Common myeloid progenitor, CD34-positive (primary cell): ENCODE measurements around the gene PRMT3.
A peak's percentile ranks its signal among the peaks of the same experiment; 100 is the strongest.

Experiments
- CTCF ChIA-PET: fragments of 350-600 bp; sonication (Branson Sonifier 250); formaldehyde crosslinking; loops from one replicate; lab custom pipeline; 2021; ENCODE audit warnings: antibody characterized with exemption; lab: Charles Lee
- POLR2A ChIA-PET: fragments of 350-600 bp; sonication (Branson Sonifier 250); formaldehyde crosslinking; loops from one replicate; lab custom pipeline; 2021; ENCODE audit warnings: antibody characterized with exemption; lab: Charles Lee
- DNase-seq, 3 donors: peaks; one replicate each; pipeline versions ENCODE4 v3.0.0 to v3.0.0-alpha.2; 2013
- H3K27ac ChIP-seq, 2 experiments: 1 replicate in 1 of 2; 2 replicates in 1 of 2; pipeline ENCODE4 v1.7.0; 2013; ENCODE audit warnings: inconsistent platforms in 2 of 2, low read length in 2 of 2, mild to moderate bottlenecking in 2 of 2, low read depth in 1 of 2, moderate library complexity in 1 of 2; ENCODE audit not compliant: severe bottlenecking in 2 of 2, insufficient read depth in 1 of 2, poor library complexity in 1 of 2
- H3K27me3 ChIP-seq, 5 experiments: replicated peaks in 2 of 5; 1 replicate in 3 of 5; 2 replicates in 2 of 5; pipeline versions ENCODE4 v1.6.1 to v1.7.0; 2013; ENCODE audit warnings: low read length in 4 of 5, mild to moderate bottlenecking in 2 of 5, moderate library complexity in 2 of 5, inconsistent platforms in 1 of 5; ENCODE audit not compliant: insufficient read depth in 5 of 5, control insufficient read depth in 4 of 5
- H3K36me3 ChIP-seq, 4 experiments: 1 replicate in 2 of 4; 2 replicates in 2 of 4; pipeline versions ENCODE4 v1.6.1 to v1.7.0; 2013; ENCODE audit warnings: low read length in 3 of 4, control low read depth in 1 of 4, mild to moderate bottlenecking in 1 of 4; ENCODE audit not compliant: control insufficient read depth in 4 of 4, insufficient read depth in 4 of 4
- H3K4me1 ChIP-seq, 4 experiments: 1 replicate in 3 of 4; 2 replicates in 1 of 4; pipeline versions ENCODE4 v1.6.1 to v1.7.1; 2013; ENCODE audit warnings: low read length in 3 of 4, mild to moderate bottlenecking in 3 of 4, control low read depth in 1 of 4, inconsistent platforms in 1 of 4, moderate library complexity in 1 of 4; ENCODE audit not compliant: control insufficient read depth in 4 of 4, insufficient read depth in 4 of 4; ENCODE audit errors: control extremely low read depth in 1 of 4
- H3K4me3 ChIP-seq, 7 experiments: 1 replicate in 4 of 7; 2 replicates in 3 of 7; pipeline versions ENCODE4 v1.5.1 to v1.7.0; 2013; ENCODE audit warnings: mild to moderate bottlenecking in 7 of 7, low read length in 6 of 7, moderate library complexity in 6 of 7, inconsistent platforms in 2 of 7, low read depth in 2 of 7, control low read depth in 1 of 7; ENCODE audit not compliant: insufficient read depth in 4 of 7, control insufficient read depth in 1 of 7; ENCODE audit errors: extremely low read depth in 1 of 7
- H3K9me3 ChIP-seq, 5 experiments: 1 replicate in 4 of 5; 2 replicates in 1 of 5; pipeline versions ENCODE4 v1.6.1 to v1.7.1; 2013; ENCODE audit warnings: low read length in 4 of 5, mild to moderate bottlenecking in 2 of 5, inconsistent platforms in 1 of 5, low read depth in 1 of 5, moderate library complexity in 1 of 5; ENCODE audit not compliant: control insufficient read depth in 4 of 5, insufficient read depth in 2 of 5; ENCODE audit errors: control extremely low read depth in 1 of 5
- WGBS: methylation state at CpG from one replicate; pipeline ENCODE4 v1.1.5; 2013; ENCODE audit not compliant: insufficient coverage; 5-methylcytosine and 5-hydroxymethylcytosine counted together

Gene PRMT3

GRCh38 chr11:20451568-20451967 lies 64.1 kb downstream of the PRMT3 start:
- H3K36me3 ChIP-seq = peaks cover 2 to 13% (median 9%) of the 10 kb centered on the region in 4 experiments
- no peak overlapping the region for H3K27ac ChIP-seq
- peaks cover 5 to 13% (median 9%) of the 10 kb centered on the region in 4 experiments for H3K4me1 ChIP-seq
- no peaks in the 10 kb centered on the region for H3K9me3 ChIP-seq
- H3K27me3 ChIP-seq = no peaks in the 10 kb centered on the region
- WGBS = no CpG with 5 or more reads among the region's 2 CpGs
- H3K4me3 ChIP-seq = peak overlapping the region in 2 of 7 experiments; percentile 33 to 50
- ChIA-PET POLR2A (no interaction called here), CTCF (no interaction called here)
- peak in 1 of 3 donors; percentile 24 for DNase-seq

- POLR2A ChIA-PET = interaction anchor here (0.6 kb wide), 1 partner anchor 159 kb away, joined by 3 read pairs; no protein-coding TSS in a partner anchor
These were observed 65.1 kb downstream of the PRMT3 start for GRCh38 chr11:20452585-20452984.

DNA sequence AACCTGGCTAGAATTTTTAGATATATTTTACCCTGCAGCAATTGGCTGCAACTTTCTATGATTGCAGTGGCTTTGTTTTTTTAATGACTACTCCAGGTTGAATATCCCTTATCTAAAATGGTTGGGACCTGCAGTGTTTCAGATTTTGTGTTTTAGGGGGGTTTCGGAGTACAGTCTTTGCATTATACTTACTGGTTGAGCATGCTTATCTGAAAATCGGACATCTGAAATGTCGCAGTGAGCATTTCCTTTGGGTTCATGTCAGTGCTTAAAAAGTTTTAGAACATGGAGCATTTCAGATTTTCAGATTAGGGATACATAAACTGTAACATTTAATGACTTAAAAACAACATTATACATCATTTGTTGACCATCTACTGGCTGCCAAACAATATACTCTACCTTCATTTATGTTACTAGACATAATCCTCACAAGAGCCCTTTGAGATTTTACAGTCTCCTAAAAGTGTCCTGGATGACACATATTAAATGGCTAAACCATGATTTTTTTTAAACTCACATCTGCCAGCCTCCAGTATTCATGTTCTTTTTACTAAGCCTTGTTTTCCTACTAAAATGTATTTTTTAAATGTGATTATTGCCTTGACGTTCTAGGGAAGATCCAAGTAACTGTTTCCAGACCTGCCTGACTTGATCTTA lies 66.3 kb downstream of the PRMT3 start:
- Histone ChIP-seq H3K27me3 (no peaks in the 10 kb centered on the region), H3K4me3 (no peak overlapping the region), H3K36me3 (peaks cover 5 to 18% (median 11%) of the 10 kb centered on the region in 4 experiments), H3K27ac (no peak overlapping the region), H3K9me3 (no peaks in the 10 kb centered on the region), H3K4me1 (peaks cover 5 to 13% (median 9%) of the 10 kb centered on the region in 4 experiments)
- WGBS = 92% methylated on average over 2 of the region's 4 CpGs
- ChIA-PET POLR2A (no interaction called here), CTCF (interaction anchor here (1.0 kb wide), 1 partner anchor 10 kb away, joined by 4 read pairs; no protein-coding TSS in a partner anchor)
- no peak for DNase-seq

More at GRCh38 chr11:20452585-20452984, 65.1 kb downstream of the PRMT3 start:
- no peaks in the 10 kb centered on the region for H3K9me3 ChIP-seq
- H3K36me3 ChIP-seq = peaks cover 5 to 18% (median 11%) of the 10 kb centered on the region in 4 experiments
- peaks cover 5 to 13% (median 9%) of the 10 kb centered on the region in 4 experiments for H3K4me1 ChIP-seq
- no CpG with 5 or more reads among the region's 2 CpGs for WGBS
- no peak overlapping the region for H3K27ac ChIP-seq
- no peak overlapping the region for H3K4me3 ChIP-seq
- H3K27me3 ChIP-seq = no peaks in the 10 kb centered on the region
- CTCF ChIA-PET = interaction anchor here (1.0 kb wide), 1 partner anchor 56 kb away, joined by 3 read pairs; no protein-coding TSS in a partner anchor
- no peak for DNase-seq

DNA sequence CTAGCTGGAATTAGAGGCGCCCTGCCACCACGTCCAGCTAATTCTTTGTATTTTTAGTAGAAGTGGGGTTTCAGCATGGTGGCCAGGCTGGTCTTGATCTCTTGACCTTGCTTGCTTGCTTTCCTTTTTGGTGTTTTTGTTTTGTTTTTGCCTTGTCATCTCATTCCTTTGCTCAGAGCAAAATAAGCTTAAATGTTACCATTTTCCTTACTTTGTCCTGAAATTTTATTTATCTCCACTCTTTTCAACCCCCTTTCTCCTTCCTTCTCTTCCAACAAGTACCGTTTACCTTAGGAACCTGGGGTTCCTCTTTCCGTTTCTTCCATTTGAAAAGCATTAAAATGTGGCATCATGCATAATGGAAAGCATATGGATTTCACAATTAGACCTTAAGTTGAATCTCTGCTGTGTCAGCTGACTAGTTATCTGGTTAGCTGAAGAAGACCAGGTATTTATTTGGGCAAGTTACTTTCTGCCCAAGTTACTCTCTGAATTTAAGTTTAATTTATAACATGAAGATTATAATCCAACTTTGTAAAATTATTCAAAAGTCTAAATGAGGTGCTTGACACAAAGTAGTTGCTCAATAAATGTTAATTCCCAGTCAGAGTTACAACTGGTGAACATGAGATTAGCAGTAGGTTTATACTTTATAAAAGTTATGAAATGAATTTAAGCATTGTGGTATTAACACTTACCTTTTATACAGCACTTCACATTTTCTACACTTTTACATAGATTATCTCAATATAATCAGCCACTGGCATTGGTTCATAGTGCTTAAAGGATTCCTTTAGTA lies 69.7 kb downstream of the PRMT3 start:
- no peak overlapping the region for H3K4me3 ChIP-seq
- no peak overlapping the region for H3K27ac ChIP-seq
- ChIA-PET POLR2A (no interaction called here), CTCF (no interaction called here)
- H3K4me1 ChIP-seq = no peaks in the 10 kb centered on the region
- no CpG with 5 or more reads among the region's 4 CpGs for WGBS
- DNase-seq = no peak
- no peaks in the 10 kb centered on the region for H3K27me3 ChIP-seq
- peaks cover 5 to 18% (median 11%) of the 10 kb centered on the region in 4 experiments for H3K36me3 ChIP-seq
- H3K9me3 ChIP-seq = no peaks in the 10 kb centered on the region

GRCh38 chr11:20457934-20458680 lies 70.6 kb downstream of the PRMT3 start:
- Histone ChIP-seq H3K4me3 (no peak overlapping the region), H3K36me3 (peaks cover 3 to 21% (median 6%) of the 10 kb centered on the region in 4 experiments), H3K27ac (peak overlapping the region in 1 of 2 experiments; percentile 70), H3K27me3 (no peaks in the 10 kb centered on the region), H3K9me3 (no peaks in the 10 kb centered on the region), H3K4me1 (no peaks in the 10 kb centered on the region)
- POLR2A ChIA-PET = no interaction called here
- CTCF ChIA-PET = no interaction called here
- WGBS = no CpG with 5 or more reads among the region's 3 CpGs
- no peak for DNase-seq

DNA sequence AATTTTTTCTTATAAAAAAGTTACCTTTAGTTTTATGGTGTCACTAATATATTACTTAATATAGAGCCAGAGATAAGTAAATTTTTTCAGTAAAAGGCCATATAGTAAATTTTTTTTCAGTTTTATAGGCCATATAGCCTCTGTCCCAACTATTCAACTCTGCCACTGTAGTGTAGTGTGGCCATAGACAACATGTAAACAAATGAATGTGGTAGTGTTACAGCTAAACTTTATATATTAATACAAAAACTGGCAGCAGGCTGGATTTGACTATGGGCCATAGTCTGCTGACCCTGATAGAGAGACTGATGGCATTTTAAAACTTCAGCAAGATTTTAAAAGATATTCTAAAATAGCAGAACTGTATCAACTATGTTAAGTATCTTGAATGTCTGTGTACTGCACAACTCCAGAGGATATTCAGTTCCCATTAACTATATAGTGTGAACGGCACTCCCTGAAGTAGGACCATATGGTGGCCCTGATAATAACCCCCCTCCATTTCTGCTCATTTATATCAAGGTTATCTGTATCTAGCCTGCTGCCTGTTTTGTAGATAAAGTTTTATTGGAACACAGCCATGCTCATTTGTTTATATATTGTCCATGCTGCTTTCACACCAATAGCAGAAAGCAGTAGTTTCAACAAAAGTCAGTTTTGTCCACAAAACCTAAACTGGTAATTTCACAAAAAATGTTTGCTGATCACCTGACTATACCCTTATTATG lies 71.6 kb downstream of the PRMT3 start:
- no peaks in the 10 kb centered on the region for H3K4me1 ChIP-seq
- H3K9me3 ChIP-seq = no peaks in the 10 kb centered on the region
- CTCF ChIA-PET = no interaction called here
- 67% methylated on average over 1 of the region's 1 CpG for WGBS
- peaks cover 2 to 16% (median 4%) of the 10 kb centered on the region in 4 experiments for H3K36me3 ChIP-seq
- no peaks in the 10 kb centered on the region for H3K27me3 ChIP-seq
- H3K27ac ChIP-seq = peak overlapping the region in 1 of 2 experiments; percentile 70
- POLR2A ChIA-PET = no interaction called here
- peak; percentile 63 to 83 (median 65) for DNase-seq
- H3K4me3 ChIP-seq = no peak overlapping the region
